Upper lobe of right lung (tissue), 1 donor: ENCODE data around the gene ERVV-1. TPM values are rescaled to one million over a fixed set of nuclear protein-coding genes. Genes with fewer than 3 reads are reported as not detected.

Experiments
- ATAC-seq: fragments of 200-7000 bp; cut with Tn5 transposase; one replicate; pipeline ENCODE4 v1.9.1; 2020; ENCODE audit warnings: mild to moderate bottlenecking, moderate library complexity
- DNase-seq: peaks from one replicate; pipeline ENCODE4 v3.0.0-alpha.2; 2020
- H3K27ac ChIP-seq: fragments of 200-600 bp; one replicate; pipeline ENCODE4 v1.8.0; 2022
- H3K27me3 ChIP-seq: fragments of 200-600 bp; one replicate; pipeline ENCODE4 v1.8.0; 2022; ENCODE audit warnings: mild to moderate bottlenecking
- H3K36me3 ChIP-seq: fragments of 200-600 bp; one replicate; pipeline ENCODE4 v1.8.0; 2022
- H3K4me1 ChIP-seq: fragments of 200-600 bp; one replicate; pipeline ENCODE4 v1.8.0; 2022
- H3K4me3 ChIP-seq: fragments of 200-600 bp; one replicate; pipeline ENCODE4 v1.8.0; 2022; ENCODE audit warnings: mild to moderate bottlenecking
- H3K9me3 ChIP-seq: fragments of 200-600 bp; one replicate; pipeline ENCODE4 v1.8.0; 2022
- CTCF ChIP-seq: fragments of 200-600 bp; IDR thresholded peaks from one replicate; pipeline ENCODE4 v1.8.0; 2022; ENCODE audit warnings: antibody characterized with exemption
- intact Hi-C: fragments of 100-400 bp; cut with DNase I; formaldehyde crosslinking; loops from one replicate; pipeline ENCODE4 v1.11.0; 2022
- total RNA-seq: library from RNA; stranded (reverse); fragmentation: NEBNext Ultra II Directional; extraction: Animal tissue kit (Norgen Biotek cat#: 25700); gene quantifications from one replicate; pipeline ENCODE4 v1.2.1, GENCODE V29; 2021
- donor health status: DM: no; HTN: yes; CAD: no; lungs with severe emphysema.

The ERVV-1 gene
- total RNA-seq, 1 donor from 2014 or later, result not detected

GRCh38 chr19:53034054-53034453 is 20.3 kb downstream of the ERVV-1 start:
- Histone ChIP-seq H3K9me3 (peaks cover 3% of the 10 kb centered on the region), H3K4me1 (no peaks in the 10 kb centered on the region), H3K36me3 (no peaks in the 10 kb centered on the region), H3K4me3 (no peak overlapping the region), H3K27me3 (no peaks in the 10 kb centered on the region), H3K27ac (no peak overlapping the region)
- no peak for TF ChIP-seq CTCF
- ATAC-seq (no peak), DNase-seq (no peak)
- intact Hi-C loops, result no loop called here

GRCh38 chr19:53034948-53035675 is 21.4 kb downstream of the ERVV-1 start:
- TF ChIP-seq CTCF, result no peak
- no peak for DNase-seq
- H3K27me3 ChIP-seq, result no peaks in the 10 kb centered on the region
- no peak overlapping the region for H3K4me3 ChIP-seq
- no peak overlapping the region for H3K27ac ChIP-seq
- H3K9me3 ChIP-seq, result peaks cover 3% of the 10 kb centered on the region
- intact Hi-C loops, result no loop called here
- no peaks in the 10 kb centered on the region for H3K36me3 ChIP-seq
- ATAC-seq, result no peak
- no peaks in the 10 kb centered on the region for H3K4me1 ChIP-seq

- H3K4me3 ChIP-seq, result peak overlapping the region; percentile 30
- no peaks in the 10 kb centered on the region for H3K36me3 ChIP-seq
- no peaks in the 10 kb centered on the region for H3K27me3 ChIP-seq
- intact Hi-C loops, result no loop called here
- peaks cover 3% of the 10 kb centered on the region for H3K9me3 ChIP-seq
- peak; percentile 65 for DNase-seq
- H3K27ac ChIP-seq, result no peak overlapping the region
- ATAC-seq, result peak; percentile 60
- no peak for TF ChIP-seq CTCF
- no peaks in the 10 kb centered on the region for H3K4me1 ChIP-seq
These were observed 23.7 kb downstream of the ERVV-1 start for GRCh38 chr19:53037101-53038097.

GRCh38 chr19:53041366-53041765 is 27.6 kb downstream of the ERVV-1 start:
- no peak for TF ChIP-seq CTCF
- Histone ChIP-seq H3K27ac (no peak overlapping the region), H3K4me1 (no peaks in the 10 kb centered on the region), H3K27me3 (no peaks in the 10 kb centered on the region), H3K9me3 (peaks cover 3% of the 10 kb centered on the region), H3K4me3 (no peak overlapping the region), H3K36me3 (no peaks in the 10 kb centered on the region)
- intact Hi-C loops, result no loop called here
- no peak for ATAC-seq
- no peak for DNase-seq

- Histone ChIP-seq H3K36me3 (no peaks in the 10 kb centered on the region), H3K27me3 (no peaks in the 10 kb centered on the region), H3K4me1 (no peaks in the 10 kb centered on the region), H3K4me3 (no peak overlapping the region), H3K27ac (no peak overlapping the region), H3K9me3 (no peaks in the 10 kb centered on the region)
- no peak for TF ChIP-seq CTCF
- no peak for DNase-seq
- intact Hi-C loops, result no loop called here
- ATAC-seq, result no peak
These were observed 31.8 kb downstream of the ERVV-1 start for GRCh38 chr19:53045536-53045935.
